HG02884 (cell line): ENCODE measurements around the gene RPS29.

ENCODE experiments used
- ATAC-seq: cut with Tn5 transposase; IDR thresholded peaks from one replicate; pipeline ENCODE4 v1.9.1; 2021; ENCODE audit warnings: mild to moderate bottlenecking, moderate library complexity; ENCODE audit not compliant: unreplicated experiment

Gene RPS29

GRCh38 chr14:49553106-49553505, 33.1 kb downstream of the RPS29 start:
- no peak for ATAC-seq

- no peak for ATAC-seq
These were observed 34.6 kb downstream of the RPS29 start for GRCh38 chr14:49551569-49551968.

GRCh38 chr14:49550286-49551184, 35.6 kb downstream of the RPS29 start:
- ATAC-seq = no peak

GRCh38 chr14:49549881-49550280, 36.3 kb downstream of the RPS29 start:
- ATAC-seq = no peak

- ATAC-seq = no peak
These were observed 36.7 kb downstream of the RPS29 start for GRCh38 chr14:49549446-49549845.

- ATAC-seq = no peak
These were observed 39.4 kb downstream of the RPS29 start for GRCh38 chr14:49546766-49547165.

- ATAC-seq = no peak
These were observed 40.5 kb downstream of the RPS29 start for GRCh38 chr14:49545716-49546115.

GRCh38 chr14:49545071-49545470, 41.1 kb downstream of the RPS29 start:
- ATAC-seq = no peak

GRCh38 chr14:49541049-49541448, 45.1 kb downstream of the RPS29 start:
- ATAC-seq = no peak

- ATAC-seq = no peak
These were observed 47.3 kb downstream of the RPS29 start for GRCh38 chr14:49538852-49539251.
